Effector memory CD4-positive, alpha-beta T cell (primary cell): ENCODE measurements around the gene PISD.

Experiments used
- DNase-seq, 3 donors: peaks; one replicate each; pipeline ENCODE4 v3.0.0-alpha.2; 2020
- H3K27ac ChIP-seq: 2 replicates; pipeline ENCODE4 v1.7.0; 2013; ENCODE audit warnings: mild to moderate bottlenecking, low read length, moderate library complexity; ENCODE audit not compliant: insufficient read depth, poor library complexity, severe bottlenecking
- H3K27me3 ChIP-seq: replicated peaks from 2 replicates; pipeline ENCODE4 v1.7.0; 2013; ENCODE audit warnings: mild to moderate bottlenecking, low read length; ENCODE audit not compliant: insufficient read depth, control insufficient read depth, poor library complexity, severe bottlenecking
- H3K36me3 ChIP-seq: 2 replicates; pipeline ENCODE4 v1.7.0; 2013; ENCODE audit warnings: mild to moderate bottlenecking, low read length, moderate library complexity; ENCODE audit not compliant: control insufficient read depth, insufficient read depth
- H3K4me1 ChIP-seq: 2 replicates; pipeline ENCODE4 v1.7.0; 2013; ENCODE audit warnings: low read length, mild to moderate bottlenecking; ENCODE audit not compliant: control insufficient read depth, insufficient read depth, poor library complexity, severe bottlenecking
- H3K4me3 ChIP-seq: 2 replicates; pipeline ENCODE4 v1.7.0; 2013; ENCODE audit warnings: low read length, low read depth, mild to moderate bottlenecking; ENCODE audit not compliant: insufficient read depth, poor library complexity, severe bottlenecking
- H3K9me3 ChIP-seq: 2 replicates; pipeline ENCODE4 v1.7.0; 2013; ENCODE audit warnings: mild to moderate bottlenecking, low read length, moderate library complexity; ENCODE audit not compliant: control insufficient read depth

Gene PISD

GRCh38 chr22:31578171-31578570 lies 83.8 kb downstream of the PISD start:
- no peak for DNase-seq
- Histone ChIP-seq H3K27ac (no peak overlapping the region), H3K4me3 (no peak overlapping the region), H3K27me3 (no peaks in the 10 kb centered on the region), H3K36me3 (peaks cover 45% of the 10 kb centered on the region), H3K4me1 (no peaks in the 10 kb centered on the region), H3K9me3 (no peaks in the 10 kb centered on the region)

GRCh38 chr22:31577711-31578110 lies 84.3 kb downstream of the PISD start:
- DNase-seq: no peak
- peaks cover 50% of the 10 kb centered on the region for H3K36me3 ChIP-seq
- H3K9me3 ChIP-seq: no peaks in the 10 kb centered on the region
- H3K27ac ChIP-seq: no peak overlapping the region
- no peaks in the 10 kb centered on the region for H3K27me3 ChIP-seq
- no peak overlapping the region for H3K4me3 ChIP-seq
- H3K4me1 ChIP-seq: no peaks in the 10 kb centered on the region

GRCh38 chr22:31575190-31575589 lies 86.8 kb downstream of the PISD start:
- no peak for DNase-seq
- H3K4me1 ChIP-seq: no peaks in the 10 kb centered on the region
- no peaks in the 10 kb centered on the region for H3K9me3 ChIP-seq
- peaks cover 59% of the 10 kb centered on the region for H3K36me3 ChIP-seq
- no peak overlapping the region for H3K27ac ChIP-seq
- no peaks in the 10 kb centered on the region for H3K27me3 ChIP-seq
- H3K4me3 ChIP-seq: no peak overlapping the region

GRCh38 chr22:31574055-31574670 lies 87.9 kb downstream of the PISD start:
- Histone ChIP-seq H3K4me3 (no peak overlapping the region), H3K9me3 (no peaks in the 10 kb centered on the region), H3K4me1 (no peaks in the 10 kb centered on the region), H3K36me3 (peaks cover 59% of the 10 kb centered on the region), H3K27me3 (no peaks in the 10 kb centered on the region), H3K27ac (no peak overlapping the region)
- DNase-seq: no peak

GRCh38 chr22:31572939-31573338 lies 89.1 kb downstream of the PISD start:
- no peaks in the 10 kb centered on the region for H3K9me3 ChIP-seq
- H3K27ac ChIP-seq: no peak overlapping the region
- H3K4me1 ChIP-seq: no peaks in the 10 kb centered on the region
- peaks cover 48% of the 10 kb centered on the region for H3K36me3 ChIP-seq
- no peak for DNase-seq
- no peak overlapping the region for H3K4me3 ChIP-seq
- H3K27me3 ChIP-seq: no peaks in the 10 kb centered on the region

GRCh38 chr22:31569126-31569525 lies 92.9 kb downstream of the PISD start:
- peaks cover 33% of the 10 kb centered on the region for H3K36me3 ChIP-seq

More at GRCh38 chr22:31569126-31569525, 92.9 kb downstream of the PISD start:
- Histone ChIP-seq H3K9me3 (no peaks in the 10 kb centered on the region), H3K4me3 (no peak overlapping the region), H3K27me3 (no peaks in the 10 kb centered on the region), H3K4me1 (no peaks in the 10 kb centered on the region), H3K27ac (no peak overlapping the region)
- no peak for DNase-seq
